Endothelial cell (in vitro differentiated cells): ENCODE measurements around the gene NRXN2. TPM values are rescaled to one million over a fixed set of nuclear protein-coding genes. Genes with fewer than 3 reads are reported as not detected.

Experiments used
- DNase-seq: peaks from one replicate; pipeline ENCODE4 v3.0.0; 2021; ENCODE audit warnings: low spot score
- H3K27ac Mint-ChIP-seq: one replicate; pipeline ENCODE4 v1.8.0; 2021; ENCODE audit warnings: mixed read lengths, inconsistent platforms; ENCODE audit not compliant: unreplicated experiment
- H3K27me3 Mint-ChIP-seq: one replicate; pipeline ENCODE4 v1.8.0; 2021; ENCODE audit warnings: mild to moderate bottlenecking, moderate library complexity, mixed read lengths, inconsistent platforms; ENCODE audit not compliant: unreplicated experiment
- H3K36me3 Mint-ChIP-seq: one replicate; pipeline ENCODE4 v1.8.0; 2021; ENCODE audit warnings: mild to moderate bottlenecking, low read depth, mixed read lengths, inconsistent platforms; ENCODE audit not compliant: unreplicated experiment
- H3K4me1 Mint-ChIP-seq: one replicate; pipeline ENCODE4 v1.8.0; 2021; ENCODE audit warnings: mild to moderate bottlenecking, mixed read lengths, inconsistent platforms; ENCODE audit not compliant: unreplicated experiment
- H3K4me3 Mint-ChIP-seq: one replicate; pipeline ENCODE4 v1.8.0; 2021; ENCODE audit warnings: mild to moderate bottlenecking, mixed read lengths, inconsistent platforms; ENCODE audit not compliant: unreplicated experiment
- H3K9me3 Mint-ChIP-seq: one replicate; pipeline ENCODE4 v1.8.0; 2021; ENCODE audit warnings: mixed read lengths, inconsistent platforms; ENCODE audit not compliant: unreplicated experiment
- CTCF ChIP-seq: fragments of 200-600 bp; sonication (generic); IDR thresholded peaks from one replicate; pipeline ENCODE4 v1.5.0; 2021; ENCODE audit warnings: antibody characterized with exemption; ENCODE audit not compliant: unreplicated experiment
- total RNA-seq: library from RNA; stranded (reverse); fragmentation: NEBNext Ultra II Directional; extraction: Animal tissue kit (Norgen Biotek cat#: 25700); gene quantifications from one replicate; pipeline ENCODE4 v1.2.1, GENCODE V29; 2021; ENCODE audit not compliant: unreplicated experiment

Gene NRXN2
- total RNA-seq, 1 donor from 2014 or later = 11.5 TPM

- Mint-ChIP-seq H3K27me3 (peaks cover 5% of the 10 kb centered on the region), H3K27ac (no peak overlapping the region), H3K9me3 (no peaks in the 10 kb centered on the region), H3K4me1 (peaks cover 14% of the 10 kb centered on the region), H3K4me3 (no peak overlapping the region), H3K36me3 (no peaks in the 10 kb centered on the region)
- TF ChIP-seq CTCF = no peak
- DNase-seq = no peak
These were observed 154.9 kb downstream of the NRXN2 start for GRCh38 chr11:64568041-64568571.

- Mint-ChIP-seq H3K9me3 (no peaks in the 10 kb centered on the region), H3K36me3 (no peaks in the 10 kb centered on the region), H3K4me1 (peaks cover 14% of the 10 kb centered on the region), H3K27ac (peak overlapping the region; percentile 39), H3K27me3 (peaks cover 3% of the 10 kb centered on the region), H3K4me3 (no peak overlapping the region)
- no peak for DNase-seq
- no peak for TF ChIP-seq CTCF
These were observed 155.8 kb downstream of the NRXN2 start for GRCh38 chr11:64566915-64567891.

- no peaks in the 10 kb centered on the region for H3K9me3 Mint-ChIP-seq
- TF ChIP-seq CTCF = no peak
- peak overlapping the region; percentile 39 for H3K27ac Mint-ChIP-seq
- H3K4me3 Mint-ChIP-seq = no peak overlapping the region
- H3K36me3 Mint-ChIP-seq = no peaks in the 10 kb centered on the region
- peaks cover 3% of the 10 kb centered on the region for H3K27me3 Mint-ChIP-seq
- peak; percentile 54 for DNase-seq
- H3K4me1 Mint-ChIP-seq = peaks cover 14% of the 10 kb centered on the region
These were observed 156.7 kb downstream of the NRXN2 start for GRCh38 chr11:64566042-64566914.

- Mint-ChIP-seq H3K27me3 (peaks cover 3% of the 10 kb centered on the region), H3K36me3 (no peaks in the 10 kb centered on the region), H3K9me3 (no peaks in the 10 kb centered on the region), H3K27ac (no peak overlapping the region), H3K4me3 (no peak overlapping the region), H3K4me1 (peaks cover 18% of the 10 kb centered on the region)
- no peak for DNase-seq
- TF ChIP-seq CTCF = peak; percentile 12
These were observed 157.8 kb downstream of the NRXN2 start for GRCh38 chr11:64564947-64565889.
